Endothelial cell of umbilical vein (primary cell): ENCODE measurements around the gene ANKDD1A. TPM values are rescaled to one million over a fixed set of nuclear protein-coding genes. Genes with fewer than 3 reads are reported as not detected.

Source experiments
- BruUV-seq: library from RNA; stranded (reverse); fragments of 400-500 nt; replicated peaks from 2 replicates; lab custom pipeline; 2021; lab: Mats Ljungman, UMichigan
- CTCF ChIA-PET: fragments of 300-600, 350-600 bp; sonication (Branson Sonifier 250); formaldehyde crosslinking; loops from one replicate; lab custom pipeline; 2021; ENCODE audit warnings: antibody characterized with exemption, inconsistent platforms; lab: Charles Lee
- POLR2A ChIA-PET: fragments of 300-600, 350-600 bp; sonication (Branson Sonifier 250); formaldehyde crosslinking; loops from one replicate; lab custom pipeline; 2021; ENCODE audit warnings: antibody characterized with exemption, inconsistent platforms; lab: Charles Lee
- DNase-seq: peaks from one replicate; pipeline ENCODE4 v3.0.0-alpha.2; 2011; ENCODE audit warnings: low read depth, low spot score
- FAIRE-seq: peaks from 2 replicates; lab custom pipeline; 2011; peaks lifted over from hg19 to GRCh38; lab: Jason Lieb, UNC
- H2AFZ ChIP-seq: 2 replicates; pipeline ENCODE4 v1.6.0; 2012; ENCODE audit warnings: low read depth, low read length, control low read depth, inconsistent platforms
- H3K27ac ChIP-seq: 2 replicates; pipeline ENCODE4 v1.5.1; 2011; ENCODE audit warnings: low read depth, mild to moderate bottlenecking, control low read depth, low read length, moderate library complexity; ENCODE audit not compliant: insufficient read depth
- H3K27me3 ChIP-seq, 2 experiments: 2 replicates each; pipeline versions ENCODE4 v1.6.0 to v1.6.1; 2011; ENCODE audit warnings: low read length in 2 of 2, mixed read lengths in 1 of 2; ENCODE audit not compliant: control insufficient read depth in 2 of 2, insufficient read depth in 2 of 2
- H3K36me3 ChIP-seq, 2 experiments: 2 replicates in 1 of 2; 3 replicates in 1 of 2; pipeline ENCODE4 v1.5.1; 2011; ENCODE audit warnings: low read length in 2 of 2, mild to moderate bottlenecking in 1 of 2, moderate library complexity in 1 of 2; ENCODE audit not compliant: control insufficient read depth in 2 of 2, insufficient read depth in 2 of 2; ENCODE audit errors: extremely low read depth in 1 of 2
- H3K4me1 ChIP-seq: 3 replicates; pipeline ENCODE4 v1.5.1; 2011; ENCODE audit warnings: mild to moderate bottlenecking, low read length; ENCODE audit not compliant: control insufficient read depth, insufficient read depth; ENCODE audit errors: extremely low read depth
- H3K4me2 ChIP-seq: 2 replicates; pipeline ENCODE4 v1.6.1; 2011; ENCODE audit warnings: low read length, control low read depth, mixed read lengths; ENCODE audit not compliant: insufficient read depth
- H3K4me3 ChIP-seq, 3 experiments: fragments of 200-600 bp in 1 of 3; sonication (generic), shearing (Covaris generic) in 1 of 3; replicated peaks in 1 of 3; 2 replicates each; pipeline ENCODE4 v1.5.1; 2011 to 2016; ENCODE audit warnings: control low read depth in 3 of 3, low read length in 3 of 3, mild to moderate bottlenecking in 2 of 3, inconsistent platforms in 1 of 3, low read depth in 1 of 3, moderate library complexity in 1 of 3; ENCODE audit not compliant: insufficient read depth in 1 of 3
- H3K79me2 ChIP-seq: 2 replicates; pipeline ENCODE4 v1.6.0; 2012; ENCODE audit warnings: low read length, inconsistent platforms; ENCODE audit not compliant: control insufficient read depth, insufficient read depth
- H3K9ac ChIP-seq: replicated peaks from 2 replicates; pipeline ENCODE3; 2011; ENCODE audit warnings: low read length, control low read depth; ENCODE audit not compliant: insufficient read depth; ENCODE audit errors: extremely low read depth
- H3K9me1 ChIP-seq: replicated peaks from 3 replicates; pipeline ENCODE4 v1.6.0; 2011; ENCODE audit warnings: mild to moderate bottlenecking, low read length; ENCODE audit not compliant: control insufficient read depth, insufficient read depth; ENCODE audit errors: extremely low read depth
- H3K9me3 ChIP-seq: replicated peaks from 2 replicates; pipeline ENCODE4 v1.5.1; 2012; ENCODE audit warnings: low read length, inconsistent platforms; ENCODE audit not compliant: control insufficient read depth, insufficient read depth
- H4K20me1 ChIP-seq: replicated peaks from 2 replicates; pipeline ENCODE3; 2011; ENCODE audit warnings: mild to moderate bottlenecking, low read length; ENCODE audit not compliant: control insufficient read depth, insufficient read depth; ENCODE audit errors: extremely low read depth
- EZH2 ChIP-seq: IDR thresholded peaks from 2 replicates; pipeline ENCODE4 v1.6.1; 2012; ENCODE audit warnings: borderline replicate concordance, low read depth, mild to moderate bottlenecking, moderate library complexity, low read length, inconsistent platforms; ENCODE audit not compliant: severe bottlenecking
- FOS ChIP-seq: IDR thresholded peaks from 2 replicates; pipeline ENCODE4 v1.6.1; 2011; ENCODE audit warnings: mild to moderate bottlenecking, low read length, moderate library complexity, borderline replicate concordance; ENCODE audit not compliant: insufficient read depth
- GATA2 ChIP-seq: IDR thresholded peaks from 2 replicates; pipeline ENCODE4 v1.7.0; 2011; ENCODE audit warnings: low read depth, mild to moderate bottlenecking, moderate library complexity, mixed read lengths, low read length; ENCODE audit not compliant: insufficient read length, insufficient read depth
- JUN ChIP-seq: IDR thresholded peaks from 2 replicates; pipeline ENCODE4 v1.6.1; 2011; ENCODE audit warnings: borderline replicate concordance, low read depth; ENCODE audit not compliant: insufficient read length, insufficient read depth
- MYC ChIP-seq: IDR thresholded peaks from one replicate; pipeline ENCODE4 v1.6.1; 2011; ENCODE audit warnings: mild to moderate bottlenecking, low read depth, low read length
- POLR2A ChIP-seq: IDR thresholded peaks from 2 replicates; pipeline ENCODE4 v1.6.1; 2012; ENCODE audit warnings: low read depth, mild to moderate bottlenecking, control low read depth, low read length
- POLR2AphosphoS5 ChIP-seq: IDR thresholded peaks from 2 replicates; pipeline ENCODE4 v1.6.1; 2012; ENCODE audit warnings: low read depth, mild to moderate bottlenecking, control low read depth, low read length, moderate library complexity; ENCODE audit not compliant: insufficient read depth
- dilution Hi-C: fragments of 300-500 bp; cut with MboI; formaldehyde crosslinking; loops from one replicate; pipeline ENCODE4 v1.15.0; 2019; ENCODE audit warnings: low sequenced_read_pairs; ENCODE audit not compliant: extremely low pct_ligation_motif_present
- intact Hi-C: fragments of 100-400 bp; cut with micrococcal nuclease; formaldehyde crosslinking; loops from one replicate; pipeline ENCODE4 v1.10.0; 2022
- polyA plus RNA-seq, 4 experiments: library from polyadenylated mRNA; depleted of rRNA in 3 of 4; stranded (reverse) in 3 of 4; unstranded in 1 of 4; fragments of >200 nt; gene quantifications; 2 replicates each; pipeline versions ENCODE4 v1.2.1 to v1.2.3, GENCODE V29; 2011 to 2012; ENCODE audit warnings: missing spikeins in 1 of 4
- total RNA-seq: library from RNA; stranded (reverse); gene quantifications from 2 replicates; pipeline ENCODE4 v1.2.3, GENCODE V29; 2021
- TF ChIP-seq, protein P1 (sequence below): IDR thresholded peaks from 2 replicates; pipeline ENCODE4 v1.6.1; 2011; ENCODE audit not compliant: insufficient read depth, insufficient read length
- TF ChIP-seq, protein P2 (sequence below), 2 donors: IDR thresholded peaks; 1 replicate in 1 of 2; 2 replicates in 1 of 2; pipeline ENCODE4 v1.5.1; 2011; ENCODE audit warnings: low read length in 2 of 2, mild to moderate bottlenecking in 2 of 2, moderate library complexity in 2 of 2, control low read depth in 1 of 2, inconsistent platforms in 1 of 2, low read depth in 1 of 2; ENCODE audit not compliant: insufficient read depth in 1 of 2; ENCODE audit errors: extremely low read depth in 1 of 2

Gene ANKDD1A
- total and polyA plus RNA-seq, 2 donors (not counting 3 experiments of a cell fraction or from before 2014, with no cell fraction given), result 2.0 to 2.4 TPM

DNA sequence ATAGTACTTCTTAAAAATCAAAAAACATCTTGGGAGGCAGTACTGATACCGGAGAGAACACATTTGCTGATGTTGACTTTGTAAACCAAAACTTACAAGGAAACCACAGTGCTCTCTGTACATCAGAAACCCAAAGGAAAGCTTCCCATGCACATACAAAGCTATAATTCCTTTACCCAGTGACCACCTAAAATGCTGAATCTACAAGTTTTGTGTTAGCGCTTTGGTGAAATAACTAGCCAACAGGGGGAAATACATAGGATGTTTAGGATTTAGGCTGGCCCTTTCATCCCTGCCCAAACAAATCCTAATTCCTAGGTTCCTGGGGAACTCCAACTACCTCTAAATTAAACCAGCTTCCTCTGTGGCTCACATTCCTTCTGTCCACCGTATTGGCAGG lies 93.3 kb downstream of the ANKDD1A start:
- BruUV-seq, result no TSS peak

More for the DNA sequence above, 93.3 kb downstream of the ANKDD1A start:
- no peak overlapping the region for H2AFZ ChIP-seq
- intact Hi-C loops, result no loop called here
- DNase-seq (no peak), FAIRE-seq (no peak)
- dilution Hi-C loops, result no loop called here
- no peak overlapping the region for H3K4me2 ChIP-seq
- H4K20me1 ChIP-seq, result no peaks in the 10 kb centered on the region
- H3K36me3 ChIP-seq, result no peaks in the 10 kb centered on the region
- ChIA-PET CTCF (interaction anchor here (1.0 to 1.7 kb wide), 3 partner anchors 9 to 14 kb away, joined by 3 to 4 read pairs (median 3); no protein-coding TSS in a partner anchor), POLR2A (no interaction called here)
- H3K9ac ChIP-seq, result no peak overlapping the region
- no peaks in the 10 kb centered on the region for H3K9me3 ChIP-seq
- no peak overlapping the region for H3K4me3 ChIP-seq
- no peaks in the 10 kb centered on the region for H3K79me2 ChIP-seq
- no peak overlapping the region for H3K27ac ChIP-seq
- no peak for TF ChIP-seq POLR2A
- no peak for TF ChIP-seq JUN
- TF ChIP-seq MYC, result no peak
- no peak for TF ChIP-seq GATA2
- TF ChIP-seq, protein P1, sequence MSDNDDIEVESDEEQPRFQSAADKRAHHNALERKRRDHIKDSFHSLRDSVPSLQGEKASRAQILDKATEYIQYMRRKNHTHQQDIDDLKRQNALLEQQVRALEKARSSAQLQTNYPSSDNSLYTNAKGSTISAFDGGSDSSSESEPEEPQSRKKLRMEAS, result no peak
- TF ChIP-seq FOS, result no peak
- no peak for TF ChIP-seq POLR2AphosphoS5
- TF ChIP-seq EZH2, result no peak
- TF ChIP-seq, protein P2, sequence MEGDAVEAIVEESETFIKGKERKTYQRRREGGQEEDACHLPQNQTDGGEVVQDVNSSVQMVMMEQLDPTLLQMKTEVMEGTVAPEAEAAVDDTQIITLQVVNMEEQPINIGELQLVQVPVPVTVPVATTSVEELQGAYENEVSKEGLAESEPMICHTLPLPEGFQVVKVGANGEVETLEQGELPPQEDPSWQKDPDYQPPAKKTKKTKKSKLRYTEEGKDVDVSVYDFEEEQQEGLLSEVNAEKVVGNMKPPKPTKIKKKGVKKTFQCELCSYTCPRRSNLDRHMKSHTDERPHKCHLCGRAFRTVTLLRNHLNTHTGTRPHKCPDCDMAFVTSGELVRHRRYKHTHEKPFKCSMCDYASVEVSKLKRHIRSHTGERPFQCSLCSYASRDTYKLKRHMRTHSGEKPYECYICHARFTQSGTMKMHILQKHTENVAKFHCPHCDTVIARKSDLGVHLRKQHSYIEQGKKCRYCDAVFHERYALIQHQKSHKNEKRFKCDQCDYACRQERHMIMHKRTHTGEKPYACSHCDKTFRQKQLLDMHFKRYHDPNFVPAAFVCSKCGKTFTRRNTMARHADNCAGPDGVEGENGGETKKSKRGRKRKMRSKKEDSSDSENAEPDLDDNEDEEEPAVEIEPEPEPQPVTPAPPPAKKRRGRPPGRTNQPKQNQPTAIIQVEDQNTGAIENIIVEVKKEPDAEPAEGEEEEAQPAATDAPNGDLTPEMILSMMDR (IDR thresholded peaks at IDR 0.05; ENCODE audit: extremely low read depth in 1 of 2, insufficient read depth in 1 of 2, low read depth in 1 of 2, low read length in 2 of 2), result no peak
- H3K4me1 ChIP-seq, result no peaks in the 10 kb centered on the region
- H3K9me1 ChIP-seq, result peaks cover 2% of the 10 kb centered on the region
- H3K27me3 ChIP-seq, result no peaks in the 10 kb centered on the region
